Effector memory CD8-positive, alpha-beta T cell (primary cell): ENCODE measurements around the gene ADAMTS2.

Experiments used
- ATAC-seq: fragments of 150-1000 bp; cut with Tn5 transposase; replicated peaks from 2 replicates; pipeline ENCODE4 v1.10.0; 2021; ENCODE audit warnings: mild to moderate bottlenecking, moderate library complexity
- DNase-seq, 3 experiments: peaks; one replicate each; pipeline ENCODE4 v3.0.0; 2021
- H3K27ac Mint-ChIP-seq, 2 donors: one replicate each; pipeline ENCODE4 v1.8.0; 2022; ENCODE audit warnings: mild to moderate bottlenecking in 2 of 2, mixed read lengths in 2 of 2, moderate library complexity in 2 of 2
- H3K27me3 Mint-ChIP-seq, 2 donors: one replicate each; pipeline ENCODE4 v1.8.0; 2022; ENCODE audit warnings: mixed read lengths in 2 of 2
- H3K36me3 Mint-ChIP-seq: one replicate; pipeline ENCODE4 v1.8.0; 2022; ENCODE audit warnings: mild to moderate bottlenecking, moderate library complexity, mixed read lengths; ENCODE audit not compliant: insufficient read depth
- H3K4me1 Mint-ChIP-seq, 2 donors: one replicate each; pipeline ENCODE4 v1.8.0; 2022; ENCODE audit warnings: low read depth in 2 of 2, mixed read lengths in 2 of 2
- H3K4me3 Mint-ChIP-seq, 2 donors: one replicate each; pipeline ENCODE4 v1.8.0; 2022; ENCODE audit warnings: mild to moderate bottlenecking in 2 of 2, mixed read lengths in 2 of 2, moderate library complexity in 2 of 2
- H3K9me3 Mint-ChIP-seq, 2 donors: one replicate each; pipeline ENCODE4 v1.8.0; 2022; ENCODE audit warnings: mixed read lengths in 2 of 2

Gene ADAMTS2

GRCh38 chr5:179206366-179206765, 138.9 kb downstream of the ADAMTS2 start:
- DNase-seq (no peak), ATAC-seq (no peak)
- no peak overlapping the region for H3K4me3 Mint-ChIP-seq
- no peaks in the 10 kb centered on the region for H3K36me3 Mint-ChIP-seq
- no peaks in the 10 kb centered on the region for H3K9me3 Mint-ChIP-seq
- H3K4me1 Mint-ChIP-seq = no peaks in the 10 kb centered on the region
- H3K27ac Mint-ChIP-seq = no peak overlapping the region
- H3K27me3 Mint-ChIP-seq = peaks cover 22 to 24% of the 10 kb centered on the region in 2 donors

DNA sequence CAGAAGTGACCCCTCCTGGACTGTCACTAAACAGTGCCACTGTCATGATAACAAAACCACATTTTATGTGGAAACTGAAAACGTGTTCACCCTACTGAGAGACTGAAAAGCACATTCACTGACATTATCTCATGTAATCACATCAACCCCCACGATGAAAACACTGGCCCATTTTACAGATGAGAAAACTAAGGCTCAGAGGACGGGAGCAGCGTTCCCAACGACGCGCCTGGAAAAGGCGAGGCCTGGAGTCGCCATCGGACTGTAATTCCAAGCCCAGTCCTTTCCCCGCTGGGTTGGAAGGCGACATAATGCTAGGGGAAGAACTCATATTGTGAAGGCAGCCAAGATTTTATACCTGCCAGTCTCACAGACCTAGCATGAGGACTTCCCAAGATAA, 140.0 kb downstream of the ADAMTS2 start:
- Mint-ChIP-seq H3K27ac (no peak overlapping the region), H3K9me3 (no peaks in the 10 kb centered on the region), H3K4me3 (no peak overlapping the region), H3K4me1 (peaks cover 0 to 3% of the 10 kb centered on the region in 2 donors), H3K36me3 (no peaks in the 10 kb centered on the region), H3K27me3 (peaks cover 11 to 15% of the 10 kb centered on the region in 2 donors)
- ATAC-seq (no peak), DNase-seq (no peak)

DNA sequence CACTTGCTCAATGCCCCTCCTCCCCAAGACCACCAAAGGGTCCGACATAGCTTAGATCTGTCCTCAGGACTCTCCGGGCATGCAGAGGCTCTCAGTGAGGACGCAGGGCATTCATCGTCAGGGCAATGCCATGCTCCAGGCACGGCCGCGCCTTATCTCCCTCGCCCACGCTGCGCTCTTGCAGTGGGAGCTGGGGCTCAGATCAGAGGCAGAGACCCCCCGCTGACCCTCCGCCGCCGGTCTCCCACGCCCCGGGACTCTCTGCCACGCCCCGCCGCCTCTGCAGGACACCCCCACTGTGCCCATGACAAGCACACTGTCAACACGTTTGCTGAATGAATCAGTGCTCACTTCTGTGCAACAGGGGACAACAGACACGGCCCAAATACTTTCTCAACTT, 140.7 kb downstream of the ADAMTS2 start:
- Mint-ChIP-seq H3K9me3 (no peaks in the 10 kb centered on the region), H3K4me3 (no peak overlapping the region), H3K36me3 (no peaks in the 10 kb centered on the region), H3K27ac (no peak overlapping the region), H3K4me1 (peaks cover 0 to 3% of the 10 kb centered on the region in 2 donors), H3K27me3 (peaks cover 8 to 9% of the 10 kb centered on the region in 2 donors)
- no peak for ATAC-seq
- no peak for DNase-seq

DNA sequence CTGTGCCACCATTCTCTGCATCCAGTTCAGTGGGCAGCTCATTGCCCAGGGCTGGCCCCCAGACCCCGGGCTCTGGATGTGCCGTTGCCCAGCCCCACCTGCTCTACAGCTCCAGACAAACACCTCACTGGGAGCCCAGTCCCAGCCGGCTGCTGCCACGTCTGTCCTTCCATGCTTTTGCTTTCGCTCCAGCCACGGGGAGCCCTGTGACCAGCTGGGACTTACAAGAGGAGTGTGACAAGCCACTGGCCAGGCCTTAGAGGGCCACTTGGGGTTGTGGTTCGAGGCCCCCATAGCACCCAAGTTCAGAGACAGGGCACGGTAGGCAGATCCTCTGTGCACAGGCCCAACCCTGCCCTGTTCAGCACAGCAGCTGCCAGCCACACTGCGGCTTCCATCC, 142.0 kb downstream of the ADAMTS2 start:
- Mint-ChIP-seq H3K4me1 (peaks cover 0 to 3% of the 10 kb centered on the region in 2 donors), H3K9me3 (no peaks in the 10 kb centered on the region), H3K27me3 (no peaks in the 10 kb centered on the region), H3K36me3 (no peaks in the 10 kb centered on the region), H3K4me3 (no peak overlapping the region), H3K27ac (no peak overlapping the region)
- DNase-seq (no peak), ATAC-seq (no peak)

DNA sequence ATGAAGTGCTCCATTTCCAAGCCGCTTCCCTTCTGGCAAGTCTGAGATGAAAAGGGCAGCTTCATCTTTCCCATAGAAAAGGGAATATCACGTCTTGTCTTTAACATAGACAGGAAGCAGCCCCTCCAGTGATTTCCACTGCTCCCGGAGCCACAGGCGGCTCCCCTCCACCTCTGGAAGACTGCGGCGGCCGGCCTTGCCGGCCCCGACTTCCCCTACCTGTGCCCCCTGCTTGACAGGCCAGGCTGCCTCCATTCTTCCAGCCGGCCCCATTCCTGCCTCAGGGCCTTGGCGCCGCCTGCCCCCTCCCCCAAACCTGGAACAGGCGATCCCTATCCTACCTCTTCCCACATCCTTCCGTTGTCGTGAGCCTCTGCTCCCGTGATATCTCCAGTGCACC, 143.3 kb downstream of the ADAMTS2 start:
- Mint-ChIP-seq H3K4me3 (no peak overlapping the region), H3K27me3 (no peaks in the 10 kb centered on the region), H3K27ac (no peak overlapping the region), H3K36me3 (no peaks in the 10 kb centered on the region), H3K4me1 (peaks cover 0 to 3% of the 10 kb centered on the region in 2 donors), H3K9me3 (no peaks in the 10 kb centered on the region)
- ATAC-seq (no peak), DNase-seq (no peak)

DNA sequence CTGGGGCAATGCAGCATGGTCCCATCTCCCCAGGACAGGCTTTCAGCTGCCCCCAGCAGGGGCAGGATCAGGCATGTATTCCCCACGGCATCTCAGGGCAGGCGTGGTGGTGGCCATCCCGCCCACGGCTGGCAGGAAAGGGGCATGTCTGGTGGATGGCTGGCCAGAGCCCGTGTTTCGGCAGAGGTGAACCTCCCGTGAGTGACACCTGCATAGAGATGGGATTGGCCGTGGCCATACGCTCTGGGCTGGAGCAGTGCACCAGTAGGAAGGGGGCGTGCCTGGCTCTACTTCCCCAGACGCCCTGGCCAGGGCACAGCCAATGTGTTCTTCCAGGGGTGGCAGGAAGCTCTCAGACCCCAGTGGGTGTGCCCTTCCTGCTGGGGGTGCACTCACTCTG, 146.0 kb downstream of the ADAMTS2 start:
- Mint-ChIP-seq H3K4me3 (no peak overlapping the region), H3K36me3 (no peaks in the 10 kb centered on the region), H3K27me3 (no peaks in the 10 kb centered on the region), H3K27ac (no peak overlapping the region), H3K4me1 (peaks cover 0 to 3% of the 10 kb centered on the region in 2 donors), H3K9me3 (no peaks in the 10 kb centered on the region)
- ATAC-seq (no peak), DNase-seq (no peak)

- no peak for ATAC-seq
- Mint-ChIP-seq H3K4me1 (peaks cover 0 to 3% of the 10 kb centered on the region in 2 donors), H3K9me3 (no peaks in the 10 kb centered on the region)
These were observed 146.4 kb downstream of the ADAMTS2 start for GRCh38 chr5:179198825-179199224.

DNA sequence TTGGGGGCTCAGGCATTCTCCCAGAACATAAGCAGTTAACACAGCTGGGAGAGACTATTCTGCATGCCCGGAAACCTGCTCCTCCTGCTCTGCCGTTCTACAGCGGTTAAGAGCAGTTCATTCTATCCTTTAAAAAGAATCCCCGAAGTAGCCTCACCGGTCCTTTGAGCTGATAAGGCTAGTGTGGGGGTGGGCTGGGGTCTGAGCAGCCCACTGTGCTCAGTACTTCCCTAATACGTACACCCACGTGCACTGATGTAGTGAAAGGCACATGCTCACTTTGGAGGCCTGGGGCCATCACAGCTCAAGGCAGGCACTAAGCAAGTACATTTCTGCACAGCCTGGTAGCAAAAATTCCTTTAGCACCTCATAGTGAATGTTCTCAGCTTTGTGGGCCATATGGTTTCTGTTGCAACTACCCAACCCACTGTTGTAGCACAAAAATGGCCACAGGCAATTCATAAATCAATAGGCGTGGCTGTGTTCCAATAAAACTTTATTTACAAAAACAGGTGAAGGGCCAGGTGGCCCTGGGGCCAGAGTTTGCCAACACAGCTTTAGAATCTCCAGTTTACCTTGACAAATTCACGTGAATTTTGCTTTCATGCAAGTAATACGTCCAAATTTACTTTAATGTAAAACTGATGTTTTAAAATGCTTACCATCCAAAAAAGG, 148.7 kb downstream of the ADAMTS2 start:
- Mint-ChIP-seq H3K27ac (no peak overlapping the region), H3K9me3 (no peaks in the 10 kb centered on the region), H3K36me3 (no peaks in the 10 kb centered on the region), H3K4me3 (no peak overlapping the region), H3K4me1 (peaks cover 0 to 3% of the 10 kb centered on the region in 2 donors), H3K27me3 (peaks cover 0 to 12% of the 10 kb centered on the region in 2 donors)
- ATAC-seq (no peak), DNase-seq (no peak)

More at GRCh38 chr5:179198825-179199224, 146.4 kb downstream of the ADAMTS2 start:
- Mint-ChIP-seq H3K36me3 (no peaks in the 10 kb centered on the region), H3K27ac (no peak overlapping the region), H3K4me3 (no peak overlapping the region), H3K27me3 (no peaks in the 10 kb centered on the region)
- no peak for DNase-seq

DNA sequence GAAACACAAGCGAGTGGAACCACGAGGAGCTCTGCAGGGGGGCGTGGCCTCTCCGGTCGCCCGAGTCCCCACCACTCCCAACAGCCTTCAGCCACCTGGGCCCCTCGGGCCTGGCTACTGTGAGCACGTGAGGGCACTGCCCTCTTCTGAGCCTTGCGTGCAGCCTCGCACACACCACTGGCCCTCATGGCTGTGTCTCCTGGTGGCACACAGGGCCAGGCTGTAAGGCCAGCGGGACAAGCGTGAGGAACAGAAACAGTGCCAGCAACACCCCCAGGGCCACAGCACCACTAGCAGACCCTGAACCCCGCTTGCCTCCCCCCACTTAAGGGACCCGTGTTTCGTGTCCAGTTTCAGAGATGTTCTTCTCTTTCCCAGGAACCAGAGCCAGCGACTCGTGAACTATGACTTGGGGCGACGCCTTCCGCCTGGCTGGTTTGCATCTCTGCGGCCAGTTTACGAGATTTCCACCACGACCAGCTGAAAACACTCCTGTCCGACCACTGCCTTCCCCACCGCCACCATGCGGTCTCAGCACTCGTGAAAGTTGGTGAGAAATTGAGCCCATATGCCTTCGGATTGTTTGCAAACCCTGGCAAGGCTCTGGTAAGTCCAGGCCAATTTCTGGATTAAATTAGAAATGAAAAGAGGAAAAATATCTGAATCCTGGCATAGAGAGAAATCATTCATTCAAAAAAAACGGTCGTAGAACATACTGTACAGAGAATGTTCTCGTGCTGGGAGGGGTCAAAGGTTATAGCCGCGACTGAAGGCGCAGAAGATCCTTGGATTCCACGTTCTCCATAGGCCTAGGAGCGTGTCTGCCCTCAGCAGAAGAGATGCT, 149.5 kb downstream of the ADAMTS2 start:
- no peaks in the 10 kb centered on the region for H3K9me3 Mint-ChIP-seq
- ATAC-seq = no peak
- peaks cover 0 to 12% of the 10 kb centered on the region in 2 donors for H3K27me3 Mint-ChIP-seq
- DNase-seq = no peak
- H3K4me1 Mint-ChIP-seq = peaks cover 0 to under 1% of the 10 kb centered on the region in 2 donors
- no peak overlapping the region for H3K4me3 Mint-ChIP-seq
- H3K27ac Mint-ChIP-seq = no peak overlapping the region
- H3K36me3 Mint-ChIP-seq = no peaks in the 10 kb centered on the region

DNA sequence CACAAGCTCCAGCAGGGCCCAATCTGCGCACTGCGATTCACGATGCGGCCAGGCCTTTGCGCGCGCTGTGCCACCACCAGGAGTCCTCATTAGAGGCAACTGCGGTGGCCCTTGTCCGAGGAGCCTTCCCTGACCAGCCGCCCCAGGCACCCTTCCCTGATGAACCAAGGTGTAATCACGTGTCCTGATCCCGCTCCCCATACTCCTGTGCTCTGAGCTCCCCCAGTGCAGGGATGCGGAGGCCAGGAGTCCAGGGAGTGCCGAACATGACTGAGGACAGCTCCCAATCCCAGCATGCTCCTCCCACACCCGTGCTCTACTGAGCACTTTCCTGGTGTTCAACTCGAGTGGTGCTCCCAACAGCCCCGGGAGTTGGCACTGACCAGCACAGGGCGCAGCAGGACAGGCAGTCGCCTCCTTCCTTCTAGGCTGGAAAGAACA, 150.3 kb downstream of the ADAMTS2 start:
- no peaks in the 10 kb centered on the region for H3K4me1 Mint-ChIP-seq
- H3K27me3 Mint-ChIP-seq = peaks cover 0 to 12% of the 10 kb centered on the region in 2 donors
- DNase-seq = no peak
- no peaks in the 10 kb centered on the region for H3K36me3 Mint-ChIP-seq
- ATAC-seq = no peak
- H3K27ac Mint-ChIP-seq = no peak overlapping the region
- H3K4me3 Mint-ChIP-seq = no peak overlapping the region
- H3K9me3 Mint-ChIP-seq = no peaks in the 10 kb centered on the region

- no peak for DNase-seq
- no peaks in the 10 kb centered on the region for H3K4me1 Mint-ChIP-seq
- ATAC-seq = no peak
These were observed 150.9 kb downstream of the ADAMTS2 start for GRCh38 chr5:179194201-179194910.

GRCh38 chr5:179193746-179194145, 151.5 kb downstream of the ADAMTS2 start:
- Mint-ChIP-seq H3K4me1 (no peaks in the 10 kb centered on the region), H3K36me3 (no peaks in the 10 kb centered on the region), H3K27me3 (peaks cover 0 to 12% of the 10 kb centered on the region in 2 donors), H3K27ac (no peak overlapping the region), H3K4me3 (no peak overlapping the region), H3K9me3 (no peaks in the 10 kb centered on the region)
- ATAC-seq (no peak), DNase-seq (no peak)

More at GRCh38 chr5:179194201-179194910, 150.9 kb downstream of the ADAMTS2 start:
- peaks cover 0 to 12% of the 10 kb centered on the region in 2 donors for H3K27me3 Mint-ChIP-seq
- no peaks in the 10 kb centered on the region for H3K9me3 Mint-ChIP-seq
- H3K4me3 Mint-ChIP-seq = no peak overlapping the region
- no peaks in the 10 kb centered on the region for H3K36me3 Mint-ChIP-seq
- no peak overlapping the region for H3K27ac Mint-ChIP-seq

DNA sequence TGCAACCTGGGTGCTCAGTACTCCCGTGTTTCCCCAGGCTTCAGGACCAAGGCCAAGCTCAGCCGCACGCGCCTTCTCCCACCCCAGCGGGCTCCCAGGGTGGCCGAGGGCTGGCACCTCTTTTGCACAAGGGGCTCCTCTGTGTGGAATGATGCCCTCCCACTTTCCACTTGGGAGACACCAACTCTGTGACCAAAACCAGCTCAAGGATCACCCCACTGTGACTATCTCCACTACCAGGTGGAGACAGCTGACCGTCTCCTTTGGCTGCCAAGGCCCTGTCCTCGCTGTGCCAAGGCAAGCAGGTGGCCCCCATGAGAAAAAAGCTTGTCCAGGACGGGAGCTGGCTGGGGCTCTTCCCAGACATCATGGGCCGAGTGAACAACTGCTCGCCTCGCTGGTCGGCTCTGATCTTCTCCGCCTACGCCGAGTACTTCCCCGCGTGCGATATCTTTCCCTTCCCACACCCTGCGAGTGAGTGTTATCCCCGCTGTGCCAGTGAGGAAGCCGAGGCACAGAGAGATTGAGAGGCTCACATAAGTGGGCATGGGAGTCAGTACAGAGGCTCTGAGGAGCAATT, 152.3 kb downstream of the ADAMTS2 start:
- H3K9me3 Mint-ChIP-seq = no peaks in the 10 kb centered on the region
- ATAC-seq = no peak
- no peak for DNase-seq
- no peak overlapping the region for H3K27ac Mint-ChIP-seq
- H3K4me1 Mint-ChIP-seq = no peaks in the 10 kb centered on the region
- H3K36me3 Mint-ChIP-seq = no peaks in the 10 kb centered on the region
- H3K27me3 Mint-ChIP-seq = peaks cover 0 to 12% of the 10 kb centered on the region in 2 donors
- no peak overlapping the region for H3K4me3 Mint-ChIP-seq
